ENCODE measurements around the gene PAK1.

DNA sequence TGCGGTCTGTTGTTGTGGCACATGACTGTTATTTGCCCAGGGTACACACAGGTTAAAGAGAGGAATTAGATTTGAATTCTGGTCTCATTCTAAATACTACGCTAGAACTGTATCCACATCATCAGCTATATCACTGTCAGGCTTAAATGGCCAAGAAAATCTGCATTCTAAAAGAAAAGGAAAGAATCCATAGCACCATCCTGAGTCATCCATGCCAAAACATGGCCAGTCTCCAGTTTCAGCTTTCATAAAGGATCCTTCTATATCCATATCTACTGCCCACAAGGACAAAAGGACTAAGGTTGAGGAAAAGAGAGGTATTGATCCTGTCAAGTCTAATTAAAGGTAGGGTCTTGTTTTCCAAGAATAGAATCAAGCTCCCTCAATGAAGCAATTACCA lies 98.8 kb downstream of the PAK1 start:
- TF ChIP-seq FOXM1 (IDR thresholded peaks at IDR 0.05; ENCODE audit: borderline replicate concordance) (no peak), CTBP1 (IDR thresholded peaks at IDR 0.05; ENCODE audit: borderline replicate concordance) (no peak), ELF4 (IDR thresholded peaks at IDR 0.05) (no peak), BHLHE40 (IDR thresholded peaks at IDR 0.05; ENCODE audit: borderline replicate concordance) (no peak), SUZ12 (IDR thresholded peaks at IDR 0.05) (no peak), FOXK2 (IDR thresholded peaks at IDR 0.05) (no peak), FOXA1 (IDR thresholded peaks at IDR 0.05) (no peak), TARDBP (IDR thresholded peaks at IDR 0.05) (no peak), ZNF384 (IDR thresholded peaks at IDR 0.05) (no peak), SP1 (IDR thresholded peaks at IDR 0.05) (no peak), HDGF (IDR thresholded peaks at IDR 0.05; ENCODE audit: borderline replicate concordance) (no peak), ARNT (IDR thresholded peaks at IDR 0.05) (no peak)
- TF ChIP-seq, protein P1, sequence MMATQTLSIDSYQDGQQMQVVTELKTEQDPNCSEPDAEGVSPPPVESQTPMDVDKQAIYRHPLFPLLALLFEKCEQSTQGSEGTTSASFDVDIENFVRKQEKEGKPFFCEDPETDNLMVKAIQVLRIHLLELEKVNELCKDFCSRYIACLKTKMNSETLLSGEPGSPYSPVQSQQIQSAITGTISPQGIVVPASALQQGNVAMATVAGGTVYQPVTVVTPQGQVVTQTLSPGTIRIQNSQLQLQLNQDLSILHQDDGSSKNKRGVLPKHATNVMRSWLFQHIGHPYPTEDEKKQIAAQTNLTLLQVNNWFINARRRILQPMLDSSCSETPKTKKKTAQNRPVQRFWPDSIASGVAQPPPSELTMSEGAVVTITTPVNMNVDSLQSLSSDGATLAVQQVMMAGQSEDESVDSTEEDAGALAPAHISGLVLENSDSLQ (IDR thresholded peaks at IDR 0.05), result no peak

All from HEK293T (cell line).